ENCODE data around the gene ITPK1. TPM values are rescaled to one million over a fixed set of nuclear protein-coding genes. Genes with fewer than 3 reads are reported as not detected.
"Not testable (repeated sequence)": the region's sequence is repeated elsewhere in the genome, so short reads cannot be mapped to it uniquely, and the experiment has no call there.

Gene ITPK1
- polyA plus RNA-seq, 4 donors = 26.9 to 36.1 (median 34.2) TPM

DNA sequence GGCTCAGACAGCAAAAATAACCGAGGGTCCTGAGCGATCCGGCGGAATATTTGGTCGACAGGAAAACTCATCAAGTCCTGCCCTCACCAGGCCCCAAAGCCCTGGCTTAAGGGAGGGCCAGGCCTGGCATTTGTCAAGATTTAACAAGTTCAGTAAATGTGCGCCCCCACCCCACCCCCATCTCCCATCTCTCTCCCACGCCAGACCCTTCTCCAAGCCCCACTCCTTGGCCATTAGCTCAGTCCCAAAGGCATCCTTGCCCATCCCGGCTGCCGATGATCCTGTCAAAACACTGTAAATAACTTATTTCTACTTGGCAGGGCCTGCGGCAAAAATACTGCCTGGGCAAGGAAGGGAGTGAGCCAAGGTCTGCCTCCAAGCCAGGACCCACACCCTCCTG lies 52.8 kb downstream of the ITPK1 start:
- DNase-seq (ENCODE audit: low read depth in 4 of 4, low spot score in 2 of 4) = no peak

DNA sequence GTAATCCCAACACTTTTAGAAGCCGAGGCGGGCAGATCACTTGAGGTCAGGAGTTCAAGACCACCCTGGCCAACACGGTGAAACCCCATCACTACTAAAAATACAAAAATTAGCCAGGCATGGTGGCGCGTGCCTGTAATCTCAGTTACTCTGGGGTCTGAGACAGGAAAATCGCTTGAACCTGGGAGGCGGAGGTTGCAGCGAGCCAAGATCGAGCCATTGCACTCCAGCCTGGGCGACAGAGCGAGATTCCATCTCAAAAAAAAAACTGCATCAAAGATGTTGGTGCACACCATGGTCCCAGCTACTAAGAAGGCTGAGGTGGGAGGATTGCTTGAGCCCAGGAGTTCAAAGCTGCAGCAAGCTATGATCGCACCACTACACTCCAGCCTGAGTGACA lies 53.7 kb downstream of the ITPK1 start:
- not testable (repeated sequence) for DNase-seq (ENCODE audit: low read depth in 4 of 4, low spot score in 2 of 4)

DNA sequence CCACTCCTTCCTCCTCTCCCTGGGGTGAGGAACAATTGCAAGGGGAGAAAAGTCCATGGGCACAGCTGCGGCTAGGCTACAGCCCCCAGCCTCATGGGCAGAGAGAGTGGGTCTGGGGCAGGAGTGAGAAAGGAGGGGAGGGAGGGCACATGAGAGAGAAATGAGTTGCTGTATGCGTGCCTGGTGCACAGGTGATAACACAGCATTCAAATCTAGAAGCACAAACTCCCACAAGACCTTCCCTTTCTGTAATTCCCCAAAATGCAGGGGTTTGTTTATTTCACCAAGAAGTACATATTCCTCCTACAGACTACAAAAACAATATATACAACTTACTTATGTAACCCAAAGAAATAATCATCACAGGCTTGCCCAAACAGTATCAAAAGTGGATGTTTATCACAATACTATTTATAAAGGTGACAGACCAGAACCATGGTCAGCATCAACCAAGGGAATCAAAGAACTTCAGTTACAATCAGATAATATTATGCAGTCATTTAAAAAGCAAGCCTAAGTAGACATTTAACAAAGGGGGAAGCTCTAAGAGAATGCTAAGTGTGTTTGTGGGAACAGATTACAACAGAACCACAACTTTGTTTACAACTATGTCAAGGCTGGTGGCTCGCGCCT lies 54.2 kb downstream of the ITPK1 start:
- DNase-seq (ENCODE audit: low read depth in 4 of 4, low spot score in 2 of 4) = no peak

DNA sequence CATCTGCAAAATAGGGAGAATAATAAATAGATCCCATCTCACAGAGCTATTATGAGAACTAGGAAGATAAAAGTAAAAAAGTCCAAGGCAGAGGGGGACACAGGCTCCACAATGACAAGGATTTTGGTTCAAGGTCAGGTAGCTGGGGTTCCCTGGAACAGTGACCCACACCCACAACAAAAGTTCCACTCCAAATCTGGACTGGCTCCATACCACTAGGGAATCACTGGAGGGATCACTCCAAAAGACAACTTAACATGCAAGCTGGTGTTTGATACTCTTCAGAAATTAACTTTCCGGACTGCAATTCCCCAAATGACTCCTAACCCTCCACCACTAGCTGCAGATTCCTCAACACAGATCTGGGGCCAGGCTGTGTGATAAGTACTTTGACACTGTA lies 54.9 kb downstream of the ITPK1 start:
- no peak for DNase-seq (ENCODE audit: low read depth in 4 of 4, low spot score in 2 of 4)

DNA sequence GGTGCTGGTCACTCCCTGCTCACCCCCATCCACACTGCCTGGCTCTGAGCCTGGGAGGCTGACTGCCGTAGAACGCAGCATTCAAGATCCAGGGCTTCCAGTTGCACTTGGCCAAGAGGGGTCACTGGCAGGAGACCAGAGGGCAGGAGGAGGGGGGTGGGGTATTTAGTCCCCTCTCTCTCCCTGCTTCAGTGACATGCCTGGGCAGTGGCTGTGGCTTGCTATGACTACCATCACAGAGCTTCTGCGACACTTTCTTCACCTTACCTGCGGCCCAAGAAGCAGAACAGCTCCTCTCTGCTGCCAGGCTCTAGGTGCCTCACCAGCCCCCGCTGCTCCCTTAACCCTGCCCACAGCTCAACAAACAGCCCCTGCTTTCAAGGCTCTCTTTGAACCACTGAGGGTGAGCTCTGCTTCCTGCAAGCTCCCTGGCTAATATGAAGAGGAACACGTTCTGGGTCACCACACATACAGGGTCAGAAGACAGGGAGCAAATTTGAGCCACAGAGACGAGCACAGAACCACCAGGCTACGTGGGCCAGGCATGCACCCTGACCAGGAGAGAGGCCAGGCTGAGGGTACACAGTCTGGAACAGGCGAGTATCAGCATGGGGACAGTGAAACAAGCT lies 55.7 kb downstream of the ITPK1 start:
- no peak for DNase-seq (ENCODE audit: low read depth in 4 of 4, low spot score in 2 of 4)

DNA sequence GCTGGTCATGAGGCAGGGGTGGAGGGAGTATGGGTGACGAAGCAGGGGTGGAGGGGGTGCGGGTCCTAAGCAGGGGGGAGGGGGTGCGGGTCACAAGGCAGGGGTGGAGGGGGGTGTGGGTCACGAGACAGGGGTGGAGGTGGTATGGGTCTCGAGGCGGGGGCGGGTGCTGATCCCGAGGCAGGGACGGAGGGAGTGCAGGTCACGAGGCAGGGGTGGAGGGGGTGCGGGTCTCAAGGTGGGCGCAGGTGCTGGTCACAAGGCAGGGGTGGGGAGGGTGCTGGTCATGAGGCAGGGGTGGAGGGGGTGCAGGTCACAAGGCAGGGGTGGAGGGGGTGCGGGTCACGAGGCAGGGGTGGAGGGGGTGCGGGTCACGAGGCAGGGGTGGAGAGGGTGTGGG lies 56.5 kb downstream of the ITPK1 start:
- DNase-seq (ENCODE audit: low read depth in 4 of 4, low spot score in 2 of 4) = no peak

DNA sequence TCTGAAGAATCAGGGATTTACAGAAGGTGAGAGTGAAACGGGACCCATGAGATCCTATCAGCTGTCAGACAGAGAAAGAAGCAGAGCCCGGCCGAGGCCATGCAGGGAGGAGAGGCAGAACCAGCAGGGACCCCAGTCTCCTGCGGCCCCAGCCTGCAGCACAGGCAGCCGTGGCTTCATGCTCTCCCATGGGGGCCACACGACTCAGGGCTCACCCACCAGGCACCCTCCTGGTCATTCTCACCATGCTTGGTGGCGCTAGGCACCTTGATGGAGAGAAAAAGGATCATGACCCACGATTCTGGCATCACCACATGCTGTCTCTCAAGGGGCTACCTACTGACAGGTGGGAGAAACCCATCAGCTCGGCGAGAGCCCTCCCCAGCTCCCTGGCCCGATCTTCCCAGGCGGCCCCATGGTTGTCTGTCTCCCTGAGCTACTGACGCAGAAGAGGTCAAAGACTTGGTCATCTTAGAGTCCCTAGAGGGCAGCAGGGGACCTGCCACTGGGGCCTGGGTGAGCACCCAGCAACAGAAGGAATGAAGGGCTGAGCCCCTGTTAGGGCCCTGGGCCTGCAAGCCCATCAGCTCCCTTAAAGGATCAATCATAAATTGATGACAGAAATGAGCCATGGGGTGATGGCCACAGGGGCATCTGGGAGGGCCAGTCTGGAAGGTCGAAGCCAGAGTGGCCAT lies 58.0 kb downstream of the ITPK1 start:
- no peak for DNase-seq (ENCODE audit: low read depth in 4 of 4, low spot score in 2 of 4)

DNA sequence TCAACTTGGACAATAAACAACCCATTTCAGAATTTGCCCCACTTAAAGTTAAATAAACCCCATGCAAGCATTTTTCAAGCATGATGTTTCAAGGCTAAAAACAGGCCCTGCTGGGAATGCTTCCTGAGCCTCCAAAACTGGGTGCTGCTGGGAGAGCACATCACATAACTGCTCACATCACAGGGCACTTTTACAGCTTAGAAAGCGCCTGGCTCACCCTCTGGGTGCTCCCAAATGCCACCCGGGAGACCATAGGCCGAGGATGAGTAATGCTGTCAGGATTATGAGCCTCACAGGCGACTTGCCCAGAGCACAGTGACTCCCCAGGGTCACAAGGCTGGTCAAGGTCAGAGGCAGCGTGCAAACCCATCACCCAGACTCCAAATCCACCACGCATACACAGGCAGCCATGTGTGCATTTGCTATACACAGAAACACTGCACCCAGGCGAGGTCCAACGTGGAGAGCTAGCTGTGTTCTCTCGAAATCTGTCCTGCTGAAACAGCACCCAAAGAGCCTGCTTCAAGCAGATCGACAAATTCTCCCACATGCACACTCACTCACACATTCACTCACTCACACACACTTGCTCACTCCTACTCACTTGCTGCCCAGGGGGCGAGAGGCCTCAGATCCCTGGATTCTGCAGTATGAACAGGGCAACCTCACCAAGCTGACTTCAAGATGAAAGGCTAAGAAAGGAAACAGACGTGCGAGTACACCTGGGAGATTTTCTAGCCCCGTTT lies 58.7 kb downstream of the ITPK1 start:
- no peak for DNase-seq (ENCODE audit: low read depth in 4 of 4, low spot score in 2 of 4)

DNA sequence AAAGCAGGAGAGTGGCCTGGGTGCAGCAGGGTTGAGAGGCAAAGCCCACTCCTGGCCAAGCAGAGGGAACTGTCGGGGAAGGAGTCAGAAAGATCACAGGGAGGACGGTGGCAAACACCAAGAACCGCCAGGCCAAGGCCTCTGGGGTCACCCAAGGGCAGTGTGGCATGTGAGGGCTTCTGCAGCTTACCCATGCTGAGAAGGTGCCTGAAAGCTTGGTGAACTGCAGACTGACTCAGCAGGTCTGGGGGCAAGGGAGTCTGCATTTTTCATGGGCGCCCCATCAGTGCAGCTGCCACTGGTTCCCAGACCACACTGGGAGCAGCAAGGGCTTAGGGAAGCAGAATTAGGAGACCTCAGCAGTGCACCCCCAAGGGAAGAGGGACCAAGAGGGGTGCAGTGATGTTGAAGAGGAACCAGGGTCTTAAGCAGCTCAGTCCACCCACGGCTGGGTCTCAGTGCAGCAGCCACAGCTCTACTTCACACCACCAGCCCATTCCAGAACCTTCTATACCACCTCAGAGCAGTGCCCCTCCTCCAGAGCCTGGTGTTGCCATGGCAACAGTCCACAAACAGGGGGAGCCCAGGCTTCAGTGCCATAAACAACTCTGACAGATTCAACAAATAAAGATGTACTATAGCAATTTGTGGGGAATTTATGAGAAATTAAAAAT lies 59.4 kb downstream of the ITPK1 start:
- DNase-seq (ENCODE audit: low read depth in 4 of 4, low spot score in 2 of 4) = no peak

DNA sequence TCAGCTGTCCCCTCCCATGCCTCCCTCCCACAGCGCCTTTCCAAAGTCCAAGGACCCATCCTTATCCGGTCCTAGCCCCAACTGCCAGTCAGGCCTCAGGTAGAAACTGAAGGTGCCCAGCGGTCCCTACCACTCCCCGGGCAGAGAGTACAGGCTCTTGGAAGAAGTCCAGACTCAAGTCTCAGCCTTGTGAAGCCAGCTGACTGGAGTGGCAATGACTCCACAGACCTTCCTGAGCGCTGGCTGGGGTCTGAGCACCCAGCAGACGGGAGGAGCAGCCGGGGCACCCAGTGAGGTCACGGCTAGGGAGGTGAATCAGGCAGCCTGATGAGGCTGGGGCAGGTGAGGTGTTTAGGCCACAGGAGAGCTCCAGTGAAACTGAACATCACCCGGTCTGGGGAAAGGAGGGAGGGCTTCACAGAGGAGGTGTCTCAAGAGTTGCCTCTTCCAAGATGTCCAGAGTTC lies 60.0 kb downstream of the ITPK1 start:
- no peak for DNase-seq (ENCODE audit: low read depth in 4 of 4, low spot score in 2 of 4)

DNA sequence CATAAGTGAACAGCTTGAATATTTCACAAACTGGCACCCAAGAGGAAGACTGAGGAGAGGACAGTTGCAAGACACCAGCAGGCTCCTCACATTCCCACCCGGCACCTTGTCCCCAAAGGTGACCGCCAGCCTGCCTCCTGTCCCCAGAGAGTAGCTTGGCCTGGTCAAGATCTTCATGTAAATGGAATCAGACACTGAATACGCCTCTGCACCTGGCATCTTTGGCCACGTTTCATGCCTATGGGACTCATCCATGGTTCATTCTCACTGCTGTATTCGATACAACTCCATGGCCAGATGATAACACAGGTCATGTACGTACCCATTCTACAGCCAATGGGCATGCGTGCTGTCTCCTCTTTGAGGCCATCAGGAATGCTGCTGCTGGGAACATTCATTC lies 60.8 kb downstream of the ITPK1 start:
- no peak for DNase-seq (ENCODE audit: low read depth in 4 of 4, low spot score in 2 of 4)

DNA sequence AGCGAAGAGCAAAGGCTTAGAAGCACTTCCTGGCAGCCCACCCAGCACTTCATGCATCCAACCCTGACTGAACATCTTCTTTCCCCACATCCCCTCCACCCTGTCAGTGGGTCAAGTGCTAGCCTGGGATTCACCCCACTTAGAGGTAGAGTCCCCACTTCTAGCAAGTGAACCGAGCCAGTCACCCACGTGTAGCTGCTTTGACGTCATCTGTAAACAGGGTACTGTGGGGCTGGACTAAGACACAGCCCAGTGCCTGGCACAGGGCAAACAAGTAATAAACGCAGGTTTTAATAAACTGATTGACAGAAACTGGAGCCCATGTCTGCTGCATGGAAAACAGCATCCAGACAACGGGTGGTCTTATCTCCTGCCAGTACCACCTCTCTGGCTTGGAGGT lies 61.7 kb downstream of the ITPK1 start:
- no peak for DNase-seq (ENCODE audit: low read depth in 4 of 4, low spot score in 2 of 4)

DNA sequence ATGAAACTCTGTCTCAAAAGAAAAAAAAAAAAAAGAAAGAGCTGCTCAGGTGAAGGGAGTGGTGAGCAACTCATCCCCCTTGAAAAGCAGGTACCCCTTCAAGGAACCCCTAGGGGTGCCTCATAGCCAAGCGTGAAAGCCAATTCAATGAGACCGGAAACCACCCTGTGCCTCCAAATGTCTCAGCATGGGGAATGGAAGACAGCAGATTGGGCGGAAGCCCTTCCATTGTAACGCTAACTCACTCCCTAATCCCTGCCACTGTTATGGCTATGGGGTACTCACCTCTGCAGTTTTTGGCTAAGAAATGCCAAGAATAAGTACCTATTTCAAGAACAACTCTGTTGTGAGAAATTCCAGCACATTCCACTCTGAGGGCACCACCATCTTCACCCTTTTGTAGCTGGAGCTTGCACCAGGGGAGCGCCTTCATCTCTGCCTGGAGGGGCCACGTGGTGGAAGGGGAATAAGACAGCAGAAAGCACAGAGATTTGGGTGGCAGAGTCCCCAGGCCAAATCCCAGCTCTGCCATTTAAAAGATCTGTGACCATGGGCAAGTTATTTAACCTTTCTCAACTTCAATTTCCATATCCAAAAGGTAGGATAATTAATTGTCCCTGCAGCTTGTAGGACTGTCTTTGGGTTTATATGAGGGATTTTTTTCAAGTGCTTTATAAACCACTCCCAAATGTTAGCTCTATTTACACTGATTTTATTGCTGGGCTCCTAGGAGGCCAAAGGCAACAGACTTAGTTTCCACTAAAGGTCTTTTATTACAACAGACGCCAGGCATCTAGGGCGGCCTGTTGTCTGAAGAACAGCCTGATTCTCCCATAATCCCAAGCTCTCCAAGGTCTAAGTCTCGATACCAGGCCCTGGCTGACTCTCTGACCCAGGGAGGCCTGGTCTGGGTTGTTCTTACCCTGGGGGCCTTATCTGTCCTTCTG lies 63.9 kb downstream of the ITPK1 start:
- DNase-seq (ENCODE audit: low read depth in 4 of 4, low spot score in 2 of 4) = no peak

DNA sequence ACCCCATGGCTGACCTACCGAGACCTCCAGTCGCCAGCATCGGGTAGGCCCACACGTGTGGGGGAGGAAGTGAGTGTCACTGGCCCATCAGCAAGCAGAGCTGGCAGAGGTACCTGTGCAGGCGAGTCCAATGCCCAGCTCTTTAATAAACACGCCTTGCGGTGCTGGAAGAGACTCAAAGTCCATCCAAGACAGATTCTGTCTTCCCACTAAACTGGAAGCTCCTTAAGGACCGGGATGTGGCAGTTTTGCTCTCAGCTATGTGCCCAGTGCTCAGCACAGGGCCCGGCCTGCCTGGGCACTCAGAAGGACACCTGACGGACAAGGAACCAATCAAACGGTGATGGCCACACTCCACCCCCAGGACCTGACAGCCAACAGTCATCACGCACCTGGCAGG lies 65.0 kb downstream of the ITPK1 start:
- DNase-seq (ENCODE audit: low read depth in 4 of 4, low spot score in 2 of 4) = no peak

DNA sequence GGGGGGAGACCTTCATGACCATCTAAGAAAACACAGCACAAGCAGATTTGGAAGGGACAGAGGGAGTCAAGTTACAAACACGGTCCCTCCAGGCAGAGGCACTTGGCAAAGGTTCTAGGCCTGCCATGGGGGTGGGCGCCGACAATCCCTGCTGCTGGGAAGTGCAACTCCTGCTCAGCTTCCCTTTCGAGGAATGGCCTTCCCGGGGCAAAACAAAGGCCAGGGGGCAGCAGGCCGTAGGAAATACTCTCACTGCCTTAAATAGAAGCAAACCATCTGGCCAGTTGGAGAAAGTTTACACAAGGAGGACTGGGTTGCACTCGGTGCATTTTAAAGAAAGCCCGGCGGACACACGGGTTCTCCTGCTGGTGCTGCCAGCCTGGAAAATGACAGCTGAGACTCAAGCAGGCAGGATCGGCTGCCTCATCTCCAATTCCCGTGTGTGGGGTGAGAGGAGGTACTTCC lies 65.8 kb downstream of the ITPK1 start:
- DNase-seq (ENCODE audit: low read depth in 4 of 4, low spot score in 2 of 4) = peak in 1 of 4 donors; percentile 34

DNA sequence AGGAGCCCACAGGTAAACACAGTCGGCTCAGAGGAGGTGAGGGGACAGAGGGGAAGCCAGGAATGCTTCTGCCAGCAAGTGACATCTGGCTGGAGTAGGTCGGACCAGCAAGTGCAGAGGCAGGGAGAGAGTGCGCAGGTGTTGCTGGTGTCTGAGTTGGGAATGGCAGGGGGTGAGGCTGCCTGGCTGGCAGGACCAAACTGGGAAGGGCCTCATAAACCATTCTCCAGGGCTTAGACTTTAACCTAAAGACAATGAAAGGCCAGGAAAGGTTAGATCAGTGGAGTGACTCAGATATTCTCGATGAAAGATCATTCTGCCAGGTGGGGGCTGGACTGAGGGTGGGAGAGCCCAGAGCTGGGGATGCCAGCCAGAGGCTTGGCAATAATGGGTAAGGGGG lies 66.4 kb downstream of the ITPK1 start:
- no peak for DNase-seq (ENCODE audit: low read depth in 4 of 4, low spot score in 2 of 4)

DNA sequence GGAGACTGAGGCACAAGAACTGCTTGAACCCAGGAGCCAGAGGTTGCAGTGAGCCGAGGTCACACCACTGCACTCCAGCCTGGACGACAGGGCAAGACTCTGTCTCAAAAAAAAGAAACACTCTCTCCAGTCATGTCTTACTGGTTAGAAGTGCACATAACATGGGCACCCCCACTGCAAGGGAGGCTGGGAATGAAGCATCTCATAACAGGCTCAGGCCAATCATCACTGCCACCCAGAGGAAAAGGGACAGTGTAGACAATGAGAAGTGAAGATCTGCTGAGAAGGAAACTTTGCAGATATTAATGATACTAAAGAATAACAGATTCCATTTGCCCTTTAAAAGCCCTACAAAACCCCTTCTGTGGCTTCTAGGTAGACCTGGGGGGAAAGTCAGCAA lies 66.9 kb downstream of the ITPK1 start:
- no peak for DNase-seq (ENCODE audit: low read depth in 4 of 4, low spot score in 2 of 4)

DNA sequence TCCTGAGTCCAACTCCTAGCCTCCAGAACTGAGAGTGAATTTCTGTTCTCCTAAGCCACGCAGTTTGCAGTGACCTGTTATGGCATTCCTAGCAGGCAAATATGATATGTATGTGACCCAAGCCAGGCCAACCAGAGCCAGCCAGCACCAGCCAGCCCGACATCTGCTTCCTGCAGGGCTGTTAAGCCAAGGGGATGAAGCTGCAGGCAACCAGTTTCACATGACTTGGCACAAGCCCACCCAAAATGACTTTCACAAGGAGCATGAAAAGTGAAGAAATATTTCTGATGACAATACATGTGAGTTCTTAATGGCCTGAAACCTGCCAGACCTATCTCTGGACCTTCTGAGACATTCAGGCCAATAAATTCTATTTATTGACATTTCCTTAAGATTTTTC lies 68.1 kb downstream of the ITPK1 start:
- no peak for DNase-seq (ENCODE audit: low read depth in 4 of 4, low spot score in 2 of 4)

DNA sequence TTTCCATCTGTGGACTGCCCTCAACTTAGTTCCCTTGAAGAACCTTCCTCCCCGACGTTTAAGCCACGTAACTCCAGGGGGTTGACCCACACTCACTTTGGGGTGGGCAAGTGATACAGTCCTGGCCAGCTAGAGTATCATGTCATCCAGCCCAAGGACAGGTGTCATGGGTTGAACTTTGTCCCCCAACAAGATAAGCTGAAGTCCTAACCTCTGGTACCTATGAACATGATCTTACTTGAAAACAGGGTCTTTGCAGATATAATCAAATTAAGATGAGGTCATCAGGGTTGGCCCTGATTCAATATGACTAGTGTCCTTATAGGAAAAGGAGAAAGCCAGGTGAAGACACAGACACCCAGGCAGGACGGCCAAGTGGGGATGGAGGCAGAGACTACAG lies 68.6 kb downstream of the ITPK1 start:
- no peak for DNase-seq (ENCODE audit: low read depth in 4 of 4, low spot score in 2 of 4)

DNA sequence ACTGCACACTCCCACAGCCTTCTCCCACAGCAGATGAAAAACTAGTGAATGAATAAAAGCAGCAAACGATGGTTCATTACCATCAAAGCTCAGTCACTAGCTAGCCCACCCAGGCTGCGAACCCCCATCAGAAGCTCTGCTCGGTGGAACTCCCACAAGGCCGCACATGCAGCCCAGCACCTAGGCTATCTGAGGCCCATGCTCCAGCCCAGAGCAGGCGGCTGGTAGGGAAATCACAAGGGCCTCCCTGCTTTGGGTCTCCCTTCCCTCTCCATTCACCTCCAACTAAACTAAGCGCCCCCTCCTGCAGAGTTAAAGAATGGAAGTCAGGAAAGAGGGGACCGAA lies 69.0 kb downstream of the ITPK1 start:
- no peak for DNase-seq (ENCODE audit: low read depth in 4 of 4, low spot score in 2 of 4)

All from left renal cortex interstitium (tissue), 4 donors.